AG10803 (cell line): ENCODE results near the gene PRDX3.
A peak's percentile ranks its signal among the peaks of the same experiment; 100 is the strongest.

ENCODE experiments used
- DNase-seq: peaks from one replicate; pipeline ENCODE4 v3.0.0; 2010; ENCODE audit warnings: low read depth
- H3K4me3 ChIP-seq: 2 replicates; pipeline ENCODE4 v1.5.1; 2011; ENCODE audit warnings: mild to moderate bottlenecking, low read length, control low read depth
- CTCF ChIP-seq: conservative IDR thresholded peaks from 2 replicates; pipeline ENCODE4 v1.5.1; 2011; ENCODE audit warnings: mild to moderate bottlenecking, low read length, control low read depth, inconsistent platforms

Gene PRDX3

GRCh38 chr10:119206603-119207365, 28.2 kb upstream of the PRDX3 start:
- peak; percentile 68 for DNase-seq
- H3K4me3 ChIP-seq, result peak overlapping the region; percentile 57
- no peak; the same call in none of the 2 replicates for TF ChIP-seq CTCF

GRCh38 chr10:119205894-119206602, 27.4 kb upstream of the PRDX3 start:
- no peak for TF ChIP-seq CTCF
- DNase-seq, result peak; percentile 34
- H3K4me3 ChIP-seq, result peak overlapping the region; percentile 57

GRCh38 chr10:119203006-119203405, 24.4 kb upstream of the PRDX3 start:
- peak; percentile 71 for DNase-seq
- H3K4me3 ChIP-seq, result no peak overlapping the region
- no peak for TF ChIP-seq CTCF

- DNase-seq, result no peak
- no peak overlapping the region for H3K4me3 ChIP-seq
- TF ChIP-seq CTCF, result no peak
Observed at GRCh38 chr10:119201233-119201632, 22.6 kb upstream of the PRDX3 start.

GRCh38 chr10:119199231-119199992, 20.8 kb upstream of the PRDX3 start:
- DNase-seq, result peak; percentile 86
- H3K4me3 ChIP-seq, result no peak overlapping the region
- peak; percentile 89 for TF ChIP-seq CTCF

GRCh38 chr10:119198438-119198837, 19.8 kb upstream of the PRDX3 start:
- peak; percentile 52 for TF ChIP-seq CTCF

More at GRCh38 chr10:119198438-119198837, 19.8 kb upstream of the PRDX3 start:
- DNase-seq, result no peak
- no peak overlapping the region for H3K4me3 ChIP-seq
